Central memory CD4-positive, alpha-beta T cell (primary cell): ENCODE results near the gene BNIP1.
"Not testable (repeated sequence)": the region's sequence is repeated elsewhere in the genome, so short reads cannot be mapped to it uniquely, and the experiment has no call there.

Experiments used
- DNase-seq: peaks from one replicate; pipeline ENCODE4 v3.0.0; 2022
- total RNA-seq, 3 experiments: gene quantifications; one replicate each; lab custom pipeline; 2026; lab: John Stamatoyannopoulos, UW

Gene BNIP1, protein sequence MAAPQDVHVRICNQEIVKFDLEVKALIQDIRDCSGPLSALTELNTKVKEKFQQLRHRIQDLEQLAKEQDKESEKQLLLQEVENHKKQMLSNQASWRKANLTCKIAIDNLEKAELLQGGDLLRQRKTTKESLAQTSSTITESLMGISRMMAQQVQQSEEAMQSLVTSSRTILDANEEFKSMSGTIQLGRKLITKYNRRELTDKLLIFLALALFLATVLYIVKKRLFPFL
- total RNA-seq, result 5.9 to 22.3 (median 21.2) reads per million in 3 experiments

DNA sequence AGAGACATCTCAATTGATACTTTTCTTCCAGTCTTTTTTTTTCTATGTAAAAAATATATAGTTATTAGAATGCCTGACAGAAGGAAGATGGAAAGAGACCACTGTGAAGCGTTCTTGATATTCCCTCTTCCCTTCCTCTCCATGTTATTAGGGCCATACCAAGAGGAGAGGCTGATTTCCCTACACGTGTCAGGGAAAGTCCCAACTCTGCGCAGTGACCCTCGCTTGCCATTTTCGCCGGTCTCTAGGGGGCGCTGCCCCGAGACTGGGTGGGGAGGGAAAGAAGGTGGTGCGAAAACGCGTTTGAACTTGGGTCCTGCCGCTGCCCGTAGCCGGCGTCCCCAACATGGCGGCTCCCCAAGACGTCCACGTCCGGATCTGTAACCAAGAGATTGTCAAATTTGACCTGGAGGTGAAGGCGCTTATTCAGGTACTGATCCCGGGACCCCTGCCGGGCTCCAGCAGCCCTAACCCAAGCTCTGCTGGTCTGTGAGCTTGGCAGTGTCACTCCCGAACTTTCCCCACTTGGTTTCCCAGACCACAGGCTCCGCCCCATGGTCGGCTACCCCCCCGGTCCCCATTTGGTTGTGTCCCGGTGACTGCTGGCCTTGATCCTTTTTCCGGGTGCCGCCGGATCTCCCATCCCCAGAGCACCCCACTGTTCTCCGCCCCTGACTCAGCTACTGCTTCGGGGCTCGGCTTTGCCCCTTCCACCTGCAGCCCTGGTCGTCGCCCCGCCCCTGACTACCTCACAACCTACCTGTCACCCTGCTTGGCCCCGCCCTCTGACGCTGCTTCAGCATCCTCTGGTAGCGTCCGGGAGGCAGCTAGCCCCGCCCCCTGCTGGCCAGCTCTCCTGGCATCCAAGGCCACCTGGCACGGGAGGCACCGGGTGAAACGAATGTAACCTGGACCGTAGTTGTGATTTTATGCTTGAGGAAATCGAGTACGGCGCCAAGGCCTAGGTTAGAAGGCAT, at the start of gene BNIP1:
Gene BNIP1, plus strand, starts transcription at position 332 of the 977 bp plus-strand sequence. Its CDS starts 15 bp downstream, at position 347.
- peak; percentile 93 for DNase-seq

DNA sequence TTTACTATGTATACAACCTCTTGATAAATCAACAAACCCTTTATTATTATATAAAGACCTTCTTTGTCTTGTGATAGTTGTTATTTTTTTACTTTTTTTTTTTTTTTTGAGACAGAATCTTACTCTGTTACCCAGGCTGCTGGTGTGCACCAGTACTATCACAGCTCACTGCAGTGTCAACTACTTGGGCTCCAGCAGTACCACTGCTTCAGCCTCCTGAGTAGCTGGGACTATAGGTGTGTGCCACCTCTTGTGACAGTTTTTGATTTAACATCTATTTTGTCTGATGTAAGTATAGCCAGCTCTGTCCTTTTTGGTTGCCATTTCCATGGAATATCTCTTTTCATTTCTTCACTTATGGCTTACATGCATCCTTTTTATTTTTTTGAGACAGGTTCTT, 45.5 kb upstream of the BNIP1 start:
- DNase-seq, result no peak

DNA sequence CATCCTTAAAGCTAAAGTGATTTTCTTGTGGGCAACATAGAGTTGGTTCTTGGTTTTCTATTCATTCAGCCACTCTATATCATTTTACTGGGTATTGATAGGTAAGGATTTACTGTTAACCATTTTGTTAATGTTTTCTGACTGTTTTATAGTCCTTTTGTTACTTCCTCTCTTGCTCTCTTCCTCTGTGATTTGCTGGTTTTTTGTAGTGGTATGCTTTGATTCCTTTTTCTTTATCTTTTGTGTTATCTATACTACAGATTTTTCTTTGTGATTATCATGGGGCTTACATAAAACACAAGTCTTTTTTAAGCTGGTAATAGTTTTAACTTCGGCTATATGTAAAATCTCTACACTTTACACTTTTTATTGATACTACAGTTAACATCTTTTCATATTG, 44.9 kb upstream of the BNIP1 start:
- DNase-seq, result peak; percentile 20

DNA sequence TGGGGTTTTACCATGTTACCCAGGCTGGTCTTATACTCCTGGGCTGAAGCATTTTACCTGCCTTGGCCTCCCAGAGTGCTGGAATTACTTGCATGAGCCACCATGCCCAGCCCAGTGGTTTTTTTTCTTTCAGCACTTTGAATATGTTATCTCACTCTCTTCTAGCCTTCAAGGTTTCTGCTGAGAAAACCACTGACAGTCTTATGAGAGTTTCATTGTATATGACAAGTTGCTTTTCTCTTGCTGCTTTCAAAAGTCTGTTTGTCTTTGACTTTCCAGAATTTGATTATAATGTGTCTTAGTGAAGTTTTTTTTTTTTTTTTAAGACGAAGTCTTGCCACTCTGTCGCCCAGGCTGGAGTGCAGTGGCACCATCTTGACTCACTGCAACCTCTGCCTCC, 43.1 kb upstream of the BNIP1 start:
- no peak for DNase-seq

DNA sequence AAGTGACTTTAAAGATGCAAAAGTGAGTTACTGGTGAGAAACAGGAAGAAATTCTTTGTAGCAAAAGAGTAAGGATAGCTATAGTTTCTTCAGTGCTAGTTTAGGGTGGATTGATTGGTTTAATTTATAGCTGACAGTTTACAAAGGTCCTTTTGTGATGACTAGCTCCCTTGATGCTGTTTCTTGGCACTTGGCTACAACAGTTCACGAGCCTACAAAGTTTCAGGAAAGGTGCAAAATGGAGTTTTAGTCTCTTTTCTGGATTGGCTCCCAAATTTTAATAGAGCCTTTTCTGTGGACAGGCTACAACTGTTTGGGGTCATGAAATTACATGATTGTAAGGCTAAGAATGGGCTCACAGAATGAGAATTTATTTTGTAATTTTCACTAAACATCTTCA, 40.9 kb upstream of the BNIP1 start:
- no peak for DNase-seq

DNA sequence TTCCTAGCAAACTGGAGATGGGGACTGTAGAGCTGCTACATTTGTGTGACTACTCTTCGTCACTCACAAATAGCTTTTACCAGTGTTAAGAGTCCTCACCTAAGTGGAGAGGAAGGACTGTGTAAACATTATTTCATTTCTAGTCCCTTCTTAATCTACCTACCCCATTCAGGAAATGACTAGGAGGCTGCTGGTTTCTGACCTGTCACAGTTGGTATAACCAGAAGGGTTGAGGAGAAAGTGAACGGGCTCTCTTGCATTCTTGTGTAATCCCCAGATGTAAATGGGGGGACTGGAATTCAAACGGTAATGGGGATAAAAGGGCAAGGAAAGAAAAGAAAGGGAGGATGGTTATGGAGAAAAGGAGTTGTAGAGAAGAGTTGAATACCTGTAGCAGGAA, 35.4 kb upstream of the BNIP1 start:
- no peak for DNase-seq

DNA sequence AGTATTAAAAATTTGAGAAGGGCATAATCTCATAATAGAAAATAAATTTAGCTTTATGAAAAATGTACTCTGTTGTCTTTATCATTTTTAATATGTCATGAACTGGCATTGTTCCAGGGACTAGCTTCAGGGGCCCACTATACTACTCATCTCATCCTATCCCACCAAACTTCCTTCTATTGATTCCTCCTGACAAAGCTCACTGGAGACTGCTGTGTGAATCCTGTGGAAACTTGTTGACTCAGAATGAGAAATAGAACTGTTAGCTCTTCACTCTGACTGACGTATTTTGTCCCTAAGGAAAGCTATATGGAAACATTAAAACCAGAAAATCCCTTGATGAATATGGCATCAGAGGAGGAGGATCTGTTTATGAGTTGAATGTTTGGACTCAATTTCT, 29.8 kb upstream of the BNIP1 start:
- no peak for DNase-seq

DNA sequence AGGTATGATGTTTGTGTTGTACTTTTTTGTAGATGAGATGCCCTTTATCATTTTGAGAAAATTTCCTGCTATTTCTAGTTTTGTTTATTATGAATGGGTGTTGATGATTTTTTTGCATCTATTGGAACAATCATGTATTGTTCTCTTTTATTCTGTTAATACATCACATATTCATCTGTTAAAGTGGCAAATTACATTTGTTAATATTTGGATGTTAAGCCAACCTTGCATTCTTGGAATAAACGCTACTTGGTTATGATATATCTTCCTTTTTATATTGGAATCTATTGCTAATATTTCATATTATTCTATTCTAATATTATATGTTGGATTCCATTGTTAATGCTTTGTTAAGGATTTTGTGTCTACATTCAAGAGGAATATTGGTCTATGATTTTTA, 24.6 kb upstream of the BNIP1 start:
- no peak for DNase-seq

DNA sequence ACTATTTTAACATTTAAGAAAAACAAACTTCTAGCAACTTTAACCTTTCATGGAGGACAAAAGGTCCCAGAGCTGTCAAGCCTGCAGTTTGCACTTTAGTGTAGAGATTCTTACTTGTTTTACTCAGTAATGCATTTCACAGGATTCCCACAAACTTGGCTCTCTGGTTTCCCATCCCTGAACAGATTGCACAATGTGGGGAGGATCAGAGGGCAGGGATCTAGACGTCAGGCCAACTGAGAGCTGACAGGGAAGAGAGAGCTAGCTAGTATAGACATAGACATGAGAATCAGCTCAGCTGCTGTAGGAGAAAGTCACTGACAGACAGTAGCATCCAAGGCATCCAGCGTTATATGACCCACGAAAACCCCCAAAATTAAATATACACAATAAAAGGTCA, 20.9 kb upstream of the BNIP1 start:
- DNase-seq, result no peak

DNA sequence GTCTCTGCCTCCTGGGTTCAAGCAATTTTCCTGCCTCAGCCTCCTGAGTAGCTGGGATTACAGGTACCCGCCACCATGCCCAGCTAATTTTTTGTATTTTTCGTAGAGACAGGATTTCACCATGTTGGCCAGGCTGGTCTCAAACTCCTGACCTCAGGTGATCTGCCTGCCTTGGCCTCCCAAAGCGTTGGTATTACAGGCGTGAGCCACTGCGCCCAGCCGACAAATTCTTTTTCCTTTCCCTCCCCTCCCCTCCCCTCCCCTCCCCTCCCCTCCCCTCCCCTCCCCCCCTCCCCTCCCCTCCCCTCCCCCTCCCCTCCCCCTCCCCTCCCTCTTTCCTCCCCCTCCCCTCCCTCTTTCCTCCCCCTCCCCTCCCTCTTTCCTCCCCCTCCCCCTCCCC, 12.2 kb upstream of the BNIP1 start:
- not testable (repeated sequence) for DNase-seq

DNA sequence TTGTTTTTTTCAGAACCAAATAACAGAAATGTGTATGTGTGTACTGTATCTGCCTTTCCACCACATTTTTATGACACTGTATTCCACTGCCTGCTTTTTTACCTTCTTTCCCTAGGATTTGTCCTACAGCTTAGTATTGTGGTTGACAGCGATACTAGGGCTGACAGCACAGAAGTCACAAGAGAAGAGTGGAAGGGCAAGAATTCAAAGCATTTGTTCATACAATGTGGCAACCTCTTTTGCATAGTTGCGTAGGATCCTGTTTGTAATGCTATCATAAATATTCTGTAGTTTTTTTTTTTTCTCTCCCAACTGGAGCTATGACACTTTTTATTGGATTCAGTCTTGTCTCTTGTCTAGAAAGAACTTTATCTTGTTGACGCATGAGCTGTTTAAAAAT, 5.6 kb upstream of the BNIP1 start:
- no peak for DNase-seq

DNA sequence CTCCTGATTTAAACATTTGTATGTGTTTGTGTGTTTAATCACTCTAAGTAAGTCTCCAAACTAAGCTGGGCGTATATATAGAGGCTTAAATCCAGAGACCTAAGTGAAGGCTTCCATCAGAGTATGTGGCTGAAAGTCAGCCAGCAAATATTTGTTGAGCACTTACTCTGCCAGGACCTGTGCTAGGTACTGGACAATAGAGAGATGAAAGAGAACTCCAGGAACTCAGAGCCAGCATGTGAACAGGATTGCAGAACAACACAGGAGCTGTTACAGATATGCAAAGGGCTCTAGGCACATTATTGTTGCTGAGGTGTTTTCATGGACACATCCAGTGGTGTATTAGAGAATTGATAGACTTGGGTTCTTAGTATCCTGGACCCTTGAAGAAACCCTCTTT, 4.7 kb upstream of the BNIP1 start:
- DNase-seq, result no peak

DNA sequence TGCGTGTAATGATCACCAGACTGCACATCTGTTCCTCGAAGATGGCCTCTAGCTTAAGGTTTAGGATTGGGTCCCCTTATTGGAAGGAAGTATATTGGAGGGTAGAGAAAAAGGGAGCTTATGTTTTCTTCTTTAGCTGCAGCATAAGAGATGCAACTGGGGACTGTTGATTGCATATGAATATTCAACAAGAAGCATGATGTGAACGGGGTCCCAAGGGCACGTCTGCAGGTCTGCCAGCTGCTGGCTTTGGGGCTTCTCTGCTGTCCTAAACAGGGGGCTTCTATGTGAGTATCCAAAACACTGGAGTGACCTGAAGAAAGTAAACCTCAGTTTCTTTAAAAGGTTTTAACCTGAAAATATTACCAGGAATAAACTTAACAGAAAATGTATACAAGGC, 3.6 kb upstream of the BNIP1 start:
- DNase-seq, result no peak

DNA sequence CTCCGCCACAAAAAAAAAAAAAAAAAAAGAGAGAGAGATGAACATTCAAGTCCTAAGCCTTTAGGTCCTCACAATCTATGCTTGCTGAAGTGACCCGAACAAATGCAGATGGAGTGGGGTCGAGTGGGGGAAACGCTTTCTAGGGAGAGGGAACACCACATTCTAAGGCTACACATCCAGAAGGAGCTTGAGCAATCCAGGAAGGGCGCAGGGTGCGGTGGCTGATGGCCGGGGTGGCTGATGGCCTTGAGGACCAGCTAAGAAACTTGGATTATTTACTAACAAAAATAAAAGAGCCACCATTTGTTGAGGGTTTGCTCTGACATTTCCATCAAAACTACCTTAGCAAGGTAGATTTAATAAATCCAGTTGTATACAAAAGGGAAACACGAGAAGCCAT, 764 bp upstream of the BNIP1 start:
- no peak for DNase-seq

DNA sequence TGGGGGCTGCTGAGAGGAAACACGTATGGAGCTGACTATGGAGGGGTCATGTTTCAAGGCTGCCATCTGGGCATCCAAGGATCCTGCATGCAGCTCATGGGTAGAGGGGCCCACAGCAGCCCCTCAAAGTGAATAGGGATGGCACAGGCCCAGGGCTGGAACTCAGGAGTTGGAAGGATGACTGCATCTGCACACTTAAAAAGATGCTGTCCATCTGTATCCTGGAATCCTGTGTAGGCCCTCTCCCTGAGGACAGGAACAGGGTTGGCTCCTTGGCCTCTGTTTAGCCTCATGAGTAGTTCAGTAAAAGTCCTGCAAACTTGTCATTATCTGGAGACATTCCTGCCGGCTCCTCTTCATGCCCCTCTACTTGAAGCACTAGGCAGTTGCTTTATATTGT, 4.0 kb downstream of the BNIP1 start:
- no peak for DNase-seq

DNA sequence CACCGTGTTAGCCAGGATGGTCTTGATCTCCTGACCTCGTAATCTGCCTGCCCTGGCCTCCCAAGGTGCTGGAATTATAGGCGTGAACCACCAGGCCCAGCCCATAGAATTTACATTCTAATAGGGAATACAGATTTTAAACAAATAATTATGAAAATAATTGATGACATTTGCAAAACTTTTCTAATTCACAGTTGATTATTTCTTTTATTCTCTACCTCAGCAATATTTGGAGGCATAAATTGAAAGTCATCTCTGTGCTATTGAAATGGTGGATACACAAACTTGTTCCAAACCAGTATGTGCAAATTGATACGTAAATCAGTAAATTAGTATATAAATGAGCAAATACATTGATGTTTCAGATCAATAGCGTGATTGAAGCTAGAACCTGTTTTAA, 8.2 kb downstream of the BNIP1 start:
- no peak for DNase-seq

DNA sequence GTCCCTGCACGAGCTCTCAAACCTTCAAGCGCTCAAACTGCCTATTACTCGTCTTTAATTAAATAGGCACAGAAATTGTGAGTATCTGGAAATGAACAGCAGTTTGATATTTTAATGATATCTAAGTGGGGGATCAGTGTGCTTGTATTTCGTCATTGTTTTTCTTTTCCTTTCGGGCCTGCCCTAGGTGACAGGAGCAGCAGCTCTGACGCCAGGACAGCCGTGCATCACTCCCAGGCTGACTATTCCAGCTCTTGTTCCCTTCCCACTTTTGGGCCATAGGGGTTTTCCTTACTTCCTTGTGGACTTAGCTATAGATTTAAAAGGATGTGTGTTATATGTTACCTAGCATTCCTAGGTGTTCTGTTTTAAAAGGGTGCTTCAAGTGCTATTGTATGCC, 9.5 kb downstream of the BNIP1 start:
- DNase-seq, result no peak

DNA sequence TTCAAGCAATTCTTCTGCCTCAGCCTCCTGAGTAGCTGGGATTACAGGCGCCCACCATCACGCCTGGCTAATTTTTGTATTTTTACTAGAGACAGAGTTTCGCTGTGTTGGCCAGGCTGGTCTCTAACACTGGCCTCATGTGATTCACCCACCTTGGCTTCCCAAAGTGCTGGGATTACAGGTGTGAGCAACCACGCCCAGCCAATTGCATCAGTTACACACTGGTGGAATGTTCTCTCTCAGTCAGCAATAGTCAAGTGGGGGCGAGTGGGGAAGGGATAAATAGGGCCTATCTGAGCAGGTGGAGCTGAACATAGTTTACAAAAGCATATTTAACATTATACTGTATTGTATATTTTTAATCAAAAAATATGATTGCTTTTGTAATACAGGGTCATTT, 10.3 kb downstream of the BNIP1 start:
- DNase-seq, result not testable (repeated sequence)

DNA sequence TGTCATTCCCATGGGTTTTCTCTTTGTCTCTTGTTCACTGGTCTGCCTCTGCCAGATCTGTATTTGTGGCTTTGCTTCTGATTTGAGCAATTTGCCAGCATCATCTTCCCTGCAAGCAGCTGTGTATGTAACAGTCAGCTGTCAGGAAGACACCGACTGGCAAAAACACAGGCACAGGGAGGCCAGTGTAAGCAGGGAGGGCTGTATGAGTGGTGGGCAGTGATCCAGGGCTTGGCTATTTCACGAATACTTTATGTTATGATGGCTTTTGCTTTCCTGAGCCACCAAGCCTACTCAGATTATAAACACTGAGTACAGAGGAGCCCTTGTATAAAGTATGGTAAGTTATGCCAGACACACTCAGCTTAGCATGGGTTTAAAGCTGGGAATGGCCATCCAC, 11.6 kb downstream of the BNIP1 start:
- DNase-seq, result no peak

DNA sequence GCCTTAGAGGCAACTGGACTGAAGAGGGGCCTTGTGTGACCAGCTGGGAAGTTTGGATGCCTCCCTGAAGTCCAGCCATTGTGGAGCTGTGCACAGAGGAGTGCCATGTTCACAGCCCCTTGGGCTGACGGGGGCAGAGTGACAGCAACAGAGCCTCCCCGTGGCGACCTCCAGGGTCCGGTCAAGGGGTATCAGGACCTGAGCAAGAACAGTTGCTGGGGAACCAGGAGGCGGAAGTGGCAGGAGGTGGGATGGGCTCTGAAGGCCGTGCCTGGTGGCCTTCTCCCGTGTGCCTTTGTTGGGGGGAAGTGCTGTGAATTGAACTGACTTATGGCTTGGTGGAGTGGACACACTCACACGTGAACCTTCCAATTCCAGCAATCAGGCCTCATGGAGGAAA, 14.0 kb downstream of the BNIP1 start:
- no peak for DNase-seq

DNA sequence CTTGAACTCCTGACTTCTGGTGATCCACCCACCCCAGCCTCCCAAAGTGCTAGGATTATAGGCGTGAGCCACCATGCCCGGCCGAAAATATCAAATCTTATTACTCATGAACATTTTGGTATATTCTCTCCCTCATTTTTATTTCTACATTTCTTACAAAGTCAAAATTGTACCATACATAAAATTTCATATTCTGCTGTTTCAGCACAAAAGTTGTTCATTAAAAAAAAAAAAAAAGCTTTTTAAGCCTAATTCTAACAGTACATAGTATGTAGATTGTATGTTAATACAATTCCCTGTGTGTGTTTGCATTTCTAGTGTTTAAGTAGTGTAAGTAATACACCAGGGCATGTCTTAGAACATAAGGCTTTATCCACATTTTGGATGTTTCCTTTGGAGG, 14.9 kb downstream of the BNIP1 start:
- DNase-seq, result no peak

DNA sequence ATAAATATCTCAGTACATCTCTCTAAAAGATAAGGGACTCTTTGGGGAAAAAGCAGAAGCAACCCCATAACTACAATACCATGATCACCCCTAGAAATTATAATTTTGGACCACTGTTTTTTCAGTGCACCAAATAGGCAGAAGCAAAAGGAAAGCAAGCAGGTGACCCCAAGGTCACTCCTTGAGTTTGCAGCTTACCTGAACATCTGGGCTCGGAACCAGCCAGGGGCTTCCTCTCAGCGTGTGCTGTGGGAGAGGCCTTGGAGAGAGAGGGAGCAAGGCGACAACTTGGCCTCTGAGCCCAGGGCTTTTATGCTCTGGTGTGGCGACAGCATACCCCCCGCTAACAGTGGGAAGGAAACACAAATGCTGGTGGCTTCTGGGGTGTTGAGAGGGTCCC, 16.8 kb downstream of the BNIP1 start:
- DNase-seq, result no peak

DNA sequence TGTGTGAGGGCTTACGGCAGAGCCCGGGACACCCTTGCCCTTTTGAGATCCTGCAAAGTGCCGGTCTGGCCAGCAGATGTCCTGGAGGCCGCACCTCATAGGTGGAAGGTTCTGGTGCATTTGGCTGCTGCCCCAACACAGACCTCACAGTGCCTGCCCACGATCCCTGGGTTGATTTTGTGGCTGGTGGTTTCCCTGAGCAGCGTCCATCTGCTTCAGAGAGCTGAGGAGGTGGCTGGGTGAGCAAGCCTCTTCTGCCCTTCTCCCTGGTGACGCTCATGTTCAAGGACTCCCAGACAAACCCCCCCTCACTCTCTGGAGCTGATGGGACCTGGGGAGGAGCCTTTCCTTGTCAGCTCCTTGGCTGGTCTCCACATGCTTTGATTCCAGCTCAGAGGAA, 18.9 kb downstream of the BNIP1 start:
- no peak for DNase-seq
